GM18511 (cell line): Measurements from ENCODE around the gene ZNF609.
"Not testable (repeated sequence)": the region's sequence is repeated elsewhere in the genome, so short reads cannot be mapped to it uniquely, and the experiment has no call there.

ENCODE experiments used
- ATAC-seq: cut with Tn5 transposase; IDR thresholded peaks from one replicate; pipeline ENCODE4 v1.9.1; 2021; ENCODE audit warnings: mild to moderate bottlenecking, moderate library complexity; ENCODE audit not compliant: unreplicated experiment

ZNF609 gene

GRCh38 chr15:64643685-64644084 lies 183.3 kb downstream of the ZNF609 start:
- no peak for ATAC-seq

GRCh38 chr15:64644811-64645210 lies 184.4 kb downstream of the ZNF609 start:
- not testable (repeated sequence) for ATAC-seq

GRCh38 chr15:64645995-64646394 lies 185.6 kb downstream of the ZNF609 start:
- ATAC-seq: no peak

- no peak for ATAC-seq
Measured at GRCh38 chr15:64647367-64647766, 187.0 kb downstream of the ZNF609 start.

DNA sequence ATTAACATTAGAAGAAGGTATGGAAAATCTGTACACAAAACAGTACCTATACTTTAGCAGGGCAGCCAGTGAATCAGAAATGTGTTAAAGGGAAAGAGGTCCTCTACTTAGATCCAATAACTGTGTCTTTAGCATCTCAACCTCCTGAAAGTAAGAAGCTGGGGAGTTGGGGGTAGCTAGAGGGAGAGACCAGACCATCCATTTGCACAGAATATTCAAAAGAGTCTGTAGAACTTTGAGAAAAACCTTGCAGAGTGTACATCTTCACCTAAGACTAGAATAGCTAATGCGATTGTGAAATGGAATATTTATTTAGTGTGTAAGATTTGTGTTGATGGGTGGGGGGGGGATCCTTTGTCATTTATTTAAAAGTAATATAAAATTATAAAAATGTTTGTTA lies 190.2 kb downstream of the ZNF609 start:
- ATAC-seq: no peak

- peak; percentile 87 for ATAC-seq
Measured at GRCh38 chr15:64651601-64652191, 191.3 kb downstream of the ZNF609 start.

GRCh38 chr15:64653757-64654156 lies 193.4 kb downstream of the ZNF609 start:
- ATAC-seq: no peak

DNA sequence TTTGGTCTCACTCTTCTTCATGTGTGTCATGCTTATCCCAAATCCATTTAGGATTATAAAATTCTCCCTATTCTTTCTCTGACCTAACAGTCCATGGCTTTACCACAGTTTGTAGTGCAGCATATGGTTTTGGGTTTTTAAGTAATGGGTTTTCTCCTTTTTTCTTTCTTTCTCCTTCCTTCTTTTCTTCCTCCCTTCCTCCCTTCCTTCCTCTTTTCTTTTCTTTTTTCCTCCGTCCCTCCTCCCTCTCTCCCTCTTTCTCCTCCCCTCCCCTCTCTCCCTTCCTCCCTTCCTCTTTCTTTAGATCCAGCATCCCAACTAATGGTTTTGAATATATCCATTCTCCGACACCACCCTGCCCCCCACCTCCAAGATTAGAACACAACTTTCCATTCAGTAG lies 196.1 kb downstream of the ZNF609 start:
- ATAC-seq: no peak

DNA sequence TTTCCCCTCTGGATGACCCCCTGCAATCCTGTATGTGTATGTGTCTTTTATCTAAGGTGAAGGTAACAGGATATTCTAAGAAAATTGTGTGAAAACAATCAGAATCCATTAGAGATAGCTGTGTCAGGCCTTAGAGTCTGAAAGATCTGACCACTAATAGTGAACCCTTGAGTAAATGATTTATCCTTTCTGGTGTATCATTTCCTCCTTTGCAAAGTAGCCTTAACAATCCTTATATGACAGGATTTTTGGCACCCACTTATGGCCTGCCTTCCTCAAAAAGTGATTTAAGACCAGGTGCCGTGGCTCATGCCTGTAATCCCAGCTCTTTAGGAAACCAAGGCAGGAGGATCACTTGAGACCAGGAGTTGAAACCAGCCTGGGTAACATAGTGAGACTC lies 204.8 kb downstream of the ZNF609 start:
- ATAC-seq: peak; percentile 77

GRCh38 chr15:64667736-64668161 lies 207.4 kb downstream of the ZNF609 start:
- ATAC-seq: no peak

GRCh38 chr15:64673866-64674265 lies 213.5 kb downstream of the ZNF609 start:
- no peak for ATAC-seq

- no peak for ATAC-seq
Measured at GRCh38 chr15:64678126-64678819, 217.9 kb downstream of the ZNF609 start.

DNA sequence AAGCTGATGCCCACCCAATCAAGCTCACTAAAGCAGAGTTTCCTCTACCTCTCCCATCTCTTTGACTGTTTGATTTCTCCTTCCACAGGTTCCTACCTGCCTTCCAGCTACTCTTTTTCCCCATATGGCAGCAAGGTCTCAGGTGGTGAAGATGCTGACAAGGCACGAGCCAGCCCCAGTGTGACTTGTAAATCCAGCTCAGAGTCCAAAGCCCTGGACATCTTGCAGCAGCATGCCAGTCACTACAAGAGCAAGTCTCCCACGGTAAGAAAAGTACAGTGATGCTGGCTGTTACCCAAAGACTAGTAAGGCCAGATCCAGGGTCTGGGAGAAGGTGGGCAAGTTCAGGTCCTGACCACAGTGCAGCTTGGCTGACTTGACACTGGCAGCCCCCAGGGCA lies 219.7 kb downstream of the ZNF609 start:
- no peak for ATAC-seq

- ATAC-seq: no peak
Measured at GRCh38 chr15:64681424-64682024, 221.1 kb downstream of the ZNF609 start.

DNA sequence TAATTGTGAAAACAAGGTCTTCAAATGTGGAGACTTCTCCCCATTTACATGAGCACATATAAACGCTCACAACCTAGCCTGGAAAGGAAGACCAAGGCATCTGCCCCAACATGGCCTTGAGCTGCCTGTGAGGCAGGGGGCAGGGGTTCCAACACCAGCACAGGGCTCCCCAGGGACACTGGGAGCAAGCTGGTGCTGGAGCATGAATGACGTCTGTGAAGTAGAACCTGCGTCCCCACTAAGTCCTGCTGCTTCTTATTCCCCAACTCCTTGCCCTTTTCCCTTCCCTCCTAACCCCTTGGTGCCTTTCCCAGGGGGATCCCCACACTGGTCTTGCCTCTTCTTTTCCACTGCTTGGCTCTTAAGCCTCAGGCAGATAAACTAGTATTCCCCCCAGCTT lies 221.9 kb downstream of the ZNF609 start:
- ATAC-seq: no peak

DNA sequence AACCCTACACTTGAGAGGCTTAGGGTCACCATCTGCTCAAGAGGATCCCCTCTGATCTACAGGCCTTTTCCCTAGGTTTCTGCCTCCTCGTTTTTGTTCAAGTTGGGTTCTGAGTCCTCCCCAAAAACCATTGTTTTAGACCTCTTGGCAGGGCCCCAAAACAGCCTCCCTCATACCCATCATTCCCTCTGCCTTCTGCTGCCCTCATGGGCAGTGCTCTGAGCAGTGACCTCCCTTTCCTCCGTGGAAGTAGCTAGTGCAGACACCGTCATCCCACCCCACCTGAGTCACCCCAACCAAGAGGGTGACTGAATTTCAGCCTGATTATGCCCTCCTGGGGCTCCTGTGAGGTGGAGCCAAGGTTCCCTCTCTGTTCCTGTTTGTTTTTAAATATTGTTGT lies 223.0 kb downstream of the ZNF609 start:
- no peak for ATAC-seq

- ATAC-seq: no peak
Measured at GRCh38 chr15:64685230-64685888, 225.0 kb downstream of the ZNF609 start.

GRCh38 chr15:64686130-64686735 lies 225.9 kb downstream of the ZNF609 start:
- ATAC-seq: no peak

GRCh38 chr15:64687172-64687571 lies 226.8 kb downstream of the ZNF609 start:
- ATAC-seq: no peak

DNA sequence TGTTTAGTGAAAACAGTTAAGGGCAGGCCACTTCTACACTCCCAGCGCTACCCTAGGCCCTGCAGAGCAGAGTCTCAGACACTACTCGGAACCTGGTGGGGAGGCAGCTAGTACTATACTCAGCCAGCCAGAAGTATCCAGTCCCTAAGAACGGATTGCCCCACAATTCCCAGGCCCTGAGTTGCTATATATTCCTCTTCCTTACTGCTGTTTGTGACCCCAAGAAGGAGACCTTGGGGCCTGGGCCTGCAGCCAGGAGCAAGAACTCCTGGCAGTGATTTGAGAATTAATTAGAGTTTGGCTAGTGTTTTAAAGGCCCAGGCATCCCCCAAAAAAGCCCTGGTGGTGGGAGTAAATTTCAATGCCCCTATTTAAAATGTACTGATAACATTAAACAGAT lies 227.3 kb downstream of the ZNF609 start:
- no peak for ATAC-seq

GRCh38 chr15:64688770-64689169 lies 228.4 kb downstream of the ZNF609 start:
- no peak for ATAC-seq
